A549 treated with CpdA at 1 μM for 4 hours (cell line): ENCODE measurements around the gene TATDN2. TPM values are rescaled to one million over a fixed set of nuclear protein-coding genes. Genes with fewer than 3 reads are reported as not detected.

Source experiments
- total RNA-seq: library from RNA; stranded (reverse); fragments of 200-300 nt; extraction: Qiagen RNA extraction; gene quantifications from 5 replicates; pipeline ENCODE4 v1.2.3, GENCODE V29; 2022; ENCODE audit warnings: low read depth

TATDN2 gene, protein sequence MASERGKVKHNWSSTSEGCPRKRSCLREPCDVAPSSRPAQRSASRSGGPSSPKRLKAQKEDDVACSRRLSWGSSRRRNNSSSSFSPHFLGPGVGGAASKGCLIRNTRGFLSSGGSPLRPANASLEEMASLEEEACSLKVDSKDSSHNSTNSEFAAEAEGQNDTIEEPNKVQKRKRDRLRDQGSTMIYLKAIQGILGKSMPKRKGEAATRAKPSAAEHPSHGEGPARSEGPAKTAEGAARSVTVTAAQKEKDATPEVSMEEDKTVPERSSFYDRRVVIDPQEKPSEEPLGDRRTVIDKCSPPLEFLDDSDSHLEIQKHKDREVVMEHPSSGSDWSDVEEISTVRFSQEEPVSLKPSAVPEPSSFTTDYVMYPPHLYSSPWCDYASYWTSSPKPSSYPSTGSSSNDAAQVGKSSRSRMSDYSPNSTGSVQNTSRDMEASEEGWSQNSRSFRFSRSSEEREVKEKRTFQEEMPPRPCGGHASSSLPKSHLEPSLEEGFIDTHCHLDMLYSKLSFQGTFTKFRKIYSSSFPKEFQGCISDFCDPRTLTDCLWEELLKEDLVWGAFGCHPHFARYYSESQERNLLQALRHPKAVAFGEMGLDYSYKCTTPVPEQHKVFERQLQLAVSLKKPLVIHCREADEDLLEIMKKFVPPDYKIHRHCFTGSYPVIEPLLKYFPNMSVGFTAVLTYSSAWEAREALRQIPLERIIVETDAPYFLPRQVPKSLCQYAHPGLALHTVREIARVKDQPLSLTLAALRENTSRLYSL
- total RNA-seq: 35.2 to 39.0 TPM (median 38.5 TPM) in 5 replicates

DNA sequence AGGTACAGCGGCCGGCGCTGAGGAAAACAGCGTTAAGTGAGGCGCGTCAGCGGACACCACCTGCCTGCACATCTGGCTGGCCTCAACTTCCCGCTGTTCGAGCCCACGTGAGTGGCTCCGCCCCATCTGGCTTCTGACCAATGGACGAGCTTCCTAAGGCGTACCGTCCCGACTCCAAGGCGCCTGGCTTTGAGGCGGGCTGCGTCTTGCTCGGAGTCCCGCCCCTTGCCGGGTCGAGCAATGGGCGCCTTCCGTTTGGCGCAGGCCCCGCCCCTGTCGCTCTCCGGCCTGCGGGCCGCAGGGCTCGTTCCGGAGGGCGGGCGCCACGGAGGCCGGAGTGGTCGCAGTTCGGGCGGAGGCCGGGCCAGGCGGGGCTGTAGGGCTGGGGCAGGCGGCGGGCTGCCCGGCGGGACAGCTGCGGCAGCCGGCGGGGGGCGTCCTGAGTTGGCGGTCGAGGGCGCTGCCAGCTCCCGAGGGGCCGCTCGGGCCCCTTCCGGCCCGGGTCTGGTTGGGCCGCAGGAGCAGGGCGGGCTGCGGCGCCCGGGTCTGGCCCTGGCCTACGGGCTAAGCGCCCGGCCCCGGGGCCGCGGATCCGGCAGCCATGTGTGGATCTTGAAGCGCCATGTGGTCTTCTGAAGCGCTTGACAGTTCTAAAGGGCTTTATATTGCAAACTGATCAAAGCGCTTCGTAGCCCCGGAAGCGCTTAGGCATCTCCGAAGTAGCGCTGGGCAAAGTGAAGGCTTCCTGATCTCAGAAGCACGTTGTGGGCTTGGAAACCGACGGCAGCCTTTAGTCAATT lies at the start of gene TATDN2:
TATDN2 (plus strand) TSS at position 276 of the 800 bp plus-strand sequence. CDS start 742 bp downstream, outside the sequence.

DNA sequence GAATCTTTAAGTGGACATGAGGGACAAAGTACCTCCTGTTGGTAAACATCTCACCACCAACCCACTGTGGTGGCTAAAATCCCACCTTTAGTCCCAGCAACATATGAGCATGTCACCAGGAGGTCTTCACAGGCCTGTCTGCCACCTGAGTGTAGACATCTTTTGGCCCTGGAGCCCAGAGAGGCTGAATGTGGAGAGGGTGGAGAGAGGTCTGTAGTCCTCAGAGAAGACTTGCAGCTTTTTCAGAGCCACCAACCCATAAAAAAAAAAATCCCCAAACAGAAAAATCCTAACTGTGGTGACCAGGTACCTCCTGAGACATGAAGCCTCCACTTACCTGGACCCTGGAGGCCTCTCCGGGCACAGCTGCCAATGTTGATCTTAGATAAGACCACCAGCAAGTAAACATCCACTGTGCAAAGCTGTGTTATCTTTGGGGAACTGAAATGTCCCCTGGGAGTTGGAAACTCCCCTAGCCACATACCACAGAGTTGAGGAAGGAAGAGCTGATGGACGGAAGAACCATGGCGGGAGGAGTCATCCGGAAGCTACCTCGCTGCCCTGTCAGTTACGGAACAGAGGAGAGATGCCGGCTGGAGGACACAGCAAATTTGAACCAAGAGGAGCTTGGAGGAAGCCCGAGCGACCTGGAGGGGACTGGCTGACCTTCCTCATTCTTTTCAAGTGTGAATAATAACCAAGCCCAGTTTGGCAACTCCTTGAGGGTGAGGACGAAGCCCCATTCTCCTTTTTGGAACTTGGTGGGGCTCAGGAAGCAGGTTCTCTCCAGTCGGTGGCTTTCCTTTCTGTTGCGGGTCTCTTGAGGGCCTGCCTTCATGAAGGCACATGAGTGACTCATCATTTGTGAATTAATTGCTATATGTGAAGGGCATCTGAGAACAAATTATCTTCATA lies 44.5 kb downstream of the TATDN2 start, which contains the start of gene GHRL:
GHRL (minus strand) TSS at position 443 of the 915 bp plus-strand sequence. CDS start 2,767 bp downstream, outside the sequence.

Other genes starting within 250 kb of the TATDN2 start
- 17.5 to 26.0 TPM (median 19.9 TPM) in 5 replicates for gene FANCD2, start 222.0 kb upstream of the TATDN2 start, total RNA-seq
- not detected in 5 replicates for gene FANCD2OS, start 140.2 kb upstream of the TATDN2 start, total RNA-seq
- 169 to 187 TPM (median 179 TPM) in 5 replicates for gene BRK1, start 132.8 kb upstream of the TATDN2 start, total RNA-seq
- 31.9 to 33.2 TPM (median 33.0 TPM) in 5 replicates for gene VHL, start 106.7 kb upstream of the TATDN2 start, total RNA-seq
- 23.0 to 31.6 TPM (median 25.3 TPM) in 5 replicates for gene IRAK2, start 83.5 kb upstream of the TATDN2 start, total RNA-seq
- not detected in 5 replicates for gene GHRL, start 44.5 kb downstream of the TATDN2 start, total RNA-seq
- gene SEC13, start 72.7 kb downstream of the TATDN2 start, total RNA-seq: 184 to 212 TPM (median 210 TPM) in 5 replicates